PFSK-1 (cell line): Measurements from ENCODE around the gene UBTD1.

Experiments
- FOXP2 ChIP-seq: optimal IDR thresholded peaks from 2 replicates; pipeline ENCODE3; 2011; ENCODE audit warnings: borderline replicate concordance, control low read depth, inconsistent platforms; ENCODE audit not compliant: insufficient read depth; ENCODE audit errors: extremely low read length, extremely low read depth
- POLR2AphosphoS5 ChIP-seq: IDR thresholded peaks from 2 replicates; pipeline ENCODE4 v1.6.1; 2012; ENCODE audit warnings: low read depth, mild to moderate bottlenecking, control low read depth, low read length, moderate library complexity
- SIN3A ChIP-seq: IDR thresholded peaks from 2 replicates; pipeline ENCODE4 v1.6.1; 2012; ENCODE audit warnings: mild to moderate bottlenecking, low read length, moderate library complexity, borderline replicate concordance; ENCODE audit not compliant: insufficient read depth
- TAF1 ChIP-seq: IDR thresholded peaks from 2 replicates; pipeline ENCODE4 v1.6.1; 2012; ENCODE audit warnings: low read length, control low read depth, borderline replicate concordance; ENCODE audit not compliant: insufficient read depth
- TF ChIP-seq, protein P1 (sequence below), 2 experiments: IDR thresholded peaks; 2 replicates each; pipeline versions ENCODE4 v1.6.1 to v1.8.0; 2011 to 2012; ENCODE audit warnings: low read depth in 2 of 2, low read length in 2 of 2, control low read depth in 1 of 2, inconsistent platforms in 1 of 2, mild to moderate bottlenecking in 1 of 2, moderate library complexity in 1 of 2; ENCODE audit not compliant: insufficient read depth in 1 of 2

Gene UBTD1

DNA sequence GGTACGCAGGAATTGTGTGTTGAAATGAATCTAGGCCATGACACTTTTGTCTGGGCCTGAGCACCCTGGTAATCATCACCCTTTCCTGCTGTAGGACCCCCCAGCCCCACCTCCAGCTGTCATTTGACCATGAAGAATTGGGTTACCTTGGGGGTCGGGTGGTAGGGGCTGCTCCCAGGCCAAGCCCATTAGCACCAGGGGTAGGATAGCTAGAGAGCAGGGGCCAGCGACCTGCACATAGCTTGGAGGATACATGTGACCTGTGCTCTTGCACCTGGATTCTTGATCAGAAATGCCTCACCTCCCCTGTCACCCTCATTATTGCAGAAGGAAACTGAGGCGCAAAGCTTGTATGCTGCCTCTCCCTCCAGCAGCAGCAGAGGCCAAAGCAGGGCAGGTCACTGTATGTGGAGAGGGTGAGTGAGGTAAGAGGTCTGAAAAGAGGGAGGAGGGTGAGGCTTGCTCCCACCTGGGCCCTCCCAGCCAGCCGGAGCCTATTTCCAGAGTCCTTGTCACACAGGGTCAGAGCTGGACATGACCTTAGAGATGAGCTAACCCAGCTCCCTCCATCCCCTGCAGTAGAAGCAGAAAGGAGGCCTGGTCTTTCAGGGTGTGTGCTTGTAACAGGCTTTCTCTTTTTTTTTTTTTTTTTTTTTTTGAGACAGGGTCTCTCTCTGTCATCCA lies 38.6 kb downstream of the UBTD1 start:
- TF ChIP-seq TAF1 = no peak
- no peak for TF ChIP-seq POLR2AphosphoS5
- TF ChIP-seq SIN3A = no peak
- TF ChIP-seq, protein P1, sequence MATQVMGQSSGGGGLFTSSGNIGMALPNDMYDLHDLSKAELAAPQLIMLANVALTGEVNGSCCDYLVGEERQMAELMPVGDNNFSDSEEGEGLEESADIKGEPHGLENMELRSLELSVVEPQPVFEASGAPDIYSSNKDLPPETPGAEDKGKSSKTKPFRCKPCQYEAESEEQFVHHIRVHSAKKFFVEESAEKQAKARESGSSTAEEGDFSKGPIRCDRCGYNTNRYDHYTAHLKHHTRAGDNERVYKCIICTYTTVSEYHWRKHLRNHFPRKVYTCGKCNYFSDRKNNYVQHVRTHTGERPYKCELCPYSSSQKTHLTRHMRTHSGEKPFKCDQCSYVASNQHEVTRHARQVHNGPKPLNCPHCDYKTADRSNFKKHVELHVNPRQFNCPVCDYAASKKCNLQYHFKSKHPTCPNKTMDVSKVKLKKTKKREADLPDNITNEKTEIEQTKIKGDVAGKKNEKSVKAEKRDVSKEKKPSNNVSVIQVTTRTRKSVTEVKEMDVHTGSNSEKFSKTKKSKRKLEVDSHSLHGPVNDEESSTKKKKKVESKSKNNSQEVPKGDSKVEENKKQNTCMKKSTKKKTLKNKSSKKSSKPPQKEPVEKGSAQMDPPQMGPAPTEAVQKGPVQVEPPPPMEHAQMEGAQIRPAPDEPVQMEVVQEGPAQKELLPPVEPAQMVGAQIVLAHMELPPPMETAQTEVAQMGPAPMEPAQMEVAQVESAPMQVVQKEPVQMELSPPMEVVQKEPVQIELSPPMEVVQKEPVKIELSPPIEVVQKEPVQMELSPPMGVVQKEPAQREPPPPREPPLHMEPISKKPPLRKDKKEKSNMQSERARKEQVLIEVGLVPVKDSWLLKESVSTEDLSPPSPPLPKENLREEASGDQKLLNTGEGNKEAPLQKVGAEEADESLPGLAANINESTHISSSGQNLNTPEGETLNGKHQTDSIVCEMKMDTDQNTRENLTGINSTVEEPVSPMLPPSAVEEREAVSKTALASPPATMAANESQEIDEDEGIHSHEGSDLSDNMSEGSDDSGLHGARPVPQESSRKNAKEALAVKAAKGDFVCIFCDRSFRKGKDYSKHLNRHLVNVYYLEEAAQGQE (IDR thresholded peaks at IDR 0.05; ENCODE audit: insufficient read depth in 1 of 2, low read depth in 2 of 2, low read length in 2 of 2) = no peak
- TF ChIP-seq FOXP2 = no peak

DNA sequence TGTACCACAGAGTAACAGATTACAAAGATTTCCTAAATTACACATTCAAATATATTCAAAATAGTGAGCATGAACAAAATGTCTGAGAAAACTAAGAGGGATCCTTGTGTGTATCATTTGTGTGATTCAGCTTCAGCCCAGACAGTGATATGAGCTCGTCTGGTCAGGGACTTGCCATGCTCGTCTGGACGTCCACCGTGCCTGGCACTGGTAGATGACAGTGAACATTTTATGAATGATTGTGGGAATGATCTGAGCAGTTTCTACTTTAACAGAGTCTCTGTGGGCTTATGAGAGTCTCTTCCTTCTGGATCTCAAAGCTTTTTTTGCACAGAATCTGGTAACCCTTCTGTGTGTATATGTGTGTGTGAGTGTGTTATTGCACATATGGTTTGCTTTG lies 39.7 kb downstream of the UBTD1 start:
- TF ChIP-seq TAF1 (no peak), SIN3A (no peak), FOXP2 (no peak), POLR2AphosphoS5 (no peak)
- TF ChIP-seq, protein P1 (IDR thresholded peaks at IDR 0.05; ENCODE audit: insufficient read depth in 1 of 2, low read depth in 2 of 2, low read length in 2 of 2) = no peak

DNA sequence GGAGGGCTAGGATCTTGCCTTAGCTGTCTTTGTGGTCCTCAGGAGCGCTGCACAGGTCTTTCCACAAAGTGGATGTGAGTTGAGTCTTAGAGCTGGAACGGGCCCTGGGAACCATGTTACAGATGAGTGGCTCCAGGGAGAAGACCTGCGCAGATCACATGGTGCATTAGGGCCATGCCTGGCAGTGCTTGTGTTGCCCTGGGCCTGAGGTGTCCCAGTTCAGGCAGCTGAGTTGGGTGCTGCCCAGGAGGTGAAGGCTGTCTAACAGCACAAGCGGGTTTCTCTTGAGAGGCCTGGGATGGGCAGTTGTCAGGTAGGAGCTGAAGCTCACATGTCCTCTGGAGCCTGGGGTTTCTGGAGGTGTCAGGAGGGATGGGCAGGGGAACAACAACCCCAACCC lies 40.1 kb downstream of the UBTD1 start:
- TF ChIP-seq, protein P1 (IDR thresholded peaks at IDR 0.05; ENCODE audit: insufficient read depth in 1 of 2, low read depth in 2 of 2, low read length in 2 of 2) = no peak
- TF ChIP-seq SIN3A (no peak), POLR2AphosphoS5 (no peak), TAF1 (no peak), FOXP2 (no peak)

DNA sequence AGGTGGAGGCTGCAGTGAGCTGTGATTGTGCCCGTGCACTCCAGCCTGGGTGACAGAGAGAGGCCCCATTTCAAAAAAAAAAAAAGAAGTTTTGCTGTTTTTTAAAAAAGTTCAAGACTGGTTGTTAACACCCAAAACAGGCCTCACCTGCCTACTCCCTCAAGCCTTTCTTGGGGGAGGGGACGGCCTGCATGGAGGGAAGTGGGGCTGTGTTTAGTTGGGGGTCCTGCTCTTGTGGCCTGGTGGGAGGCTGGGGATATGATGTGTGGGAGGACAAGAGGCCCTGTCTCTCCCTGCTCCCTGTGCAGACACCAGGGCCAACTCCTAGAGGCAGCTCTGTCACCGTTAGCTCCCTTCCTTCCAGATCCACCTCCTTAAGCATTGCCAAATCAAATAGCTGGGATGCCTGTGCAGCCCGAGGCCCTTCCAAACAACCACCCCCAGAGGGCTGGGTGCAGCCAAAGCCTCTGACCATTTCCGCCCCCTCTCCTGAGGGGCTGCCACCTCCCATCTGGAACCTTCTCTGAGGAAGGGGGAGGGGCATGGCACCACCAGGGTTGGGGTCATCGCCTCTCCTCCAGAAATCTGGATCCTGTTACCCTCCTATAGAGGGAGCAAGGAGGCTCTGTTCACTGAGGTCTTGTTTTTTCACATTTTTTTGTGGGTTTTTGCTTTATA lies 40.9 kb downstream of the UBTD1 start:
- TF ChIP-seq TAF1 (no peak), POLR2AphosphoS5 (no peak), FOXP2 (no peak), SIN3A (no peak)
- TF ChIP-seq, protein P1 (IDR thresholded peaks at IDR 0.05; ENCODE audit: insufficient read depth in 1 of 2, low read depth in 2 of 2, low read length in 2 of 2) = no peak
